ENCODE measurements around the gene COL4A5.

COL4A5 gene

GRCh38 chrX:108582151-108582550, 142.5 kb downstream of the COL4A5 start:
- H3K18ac ChIP-seq (ENCODE audit: low read length), result no peak overlapping the region
- H3K9ac ChIP-seq (ENCODE audit: low read depth, low read length, poor library complexity), result no peak overlapping the region
- no peak overlapping the region for H2AK5ac ChIP-seq (ENCODE audit: low read depth, low read length)
- H3K4ac ChIP-seq (ENCODE audit: low read length), result no peak overlapping the region
- no peak overlapping the region for H3K4me2 ChIP-seq (ENCODE audit: insufficient read depth, low read length, poor library complexity, severe bottlenecking)
- H2AFZ ChIP-seq (ENCODE audit: low read length), result no peak overlapping the region
- H3K4me1 ChIP-seq (ENCODE audit: control insufficient read depth in 2 of 2, insufficient read depth in 1 of 2, low read depth in 1 of 2, low read length in 2 of 2), result no peaks in the 10 kb centered on the region
- H3K9me3 ChIP-seq (replicated peaks in 1 of 2; ENCODE audit: control insufficient read depth in 2 of 2, insufficient read depth in 1 of 2, low read depth in 1 of 2, low read length in 2 of 2), result no peaks in the 10 kb centered on the region
- no peak for DNase-seq (ENCODE audit: low spot score)
- H2BK120ac ChIP-seq (ENCODE audit: low read depth, low read length), result no peak overlapping the region
- peaks cover 0 to 47% of the 10 kb centered on the region in 2 donors for H3K36me3 ChIP-seq (replicated peaks in 1 of 2; ENCODE audit: control insufficient read depth in 2 of 2, insufficient read depth in 2 of 2, low read length in 2 of 2)
- no peak overlapping the region for H2BK5ac ChIP-seq (ENCODE audit: low read length)
- H3K4me3 ChIP-seq (ENCODE audit: low read length in 2 of 2), result no peak overlapping the region
- no peaks in the 10 kb centered on the region for H3K27me3 ChIP-seq (ENCODE audit: control insufficient read depth in 3 of 3, insufficient read depth in 3 of 3, low read depth in 1 of 3, low read length in 3 of 3)
- H3K14ac ChIP-seq (ENCODE audit: low read length), result no peak overlapping the region
- no peak overlapping the region for H4K8ac ChIP-seq (ENCODE audit: low read depth, low read length)
- WGBS, 2 donors (ENCODE audit: extremely low coverage in 2 of 2, insufficient read length in 2 of 2, insufficient replicate concordance in 1 of 2), result no CpG with 5 or more reads among the region's 1 CpG
- no peak overlapping the region for H2BK15ac ChIP-seq (ENCODE audit: low read length)
- no peak overlapping the region for H3K27ac ChIP-seq (replicated peaks; ENCODE audit: low read length)
- no peaks in the 10 kb centered on the region for H3K79me1 ChIP-seq (ENCODE audit: low read depth, low read length)
- no peak overlapping the region for H4K91ac ChIP-seq (ENCODE audit: low read depth, low read length, poor library complexity)
- no peak overlapping the region for H3K23ac ChIP-seq (ENCODE audit: low read depth, low read length, poor library complexity)
- no peak overlapping the region for H2BK12ac ChIP-seq (ENCODE audit: low read length)

GRCh38 chrX:108584617-108585211, 145.1 kb downstream of the COL4A5 start:
- no peak overlapping the region for H2AFZ ChIP-seq (ENCODE audit: low read length)
- no peak overlapping the region for H3K4ac ChIP-seq (ENCODE audit: low read length)
- H2BK5ac ChIP-seq (ENCODE audit: low read length), result no peak overlapping the region
- no CpG with 5 or more reads among the region's 2 CpGs for WGBS, 2 donors (ENCODE audit: extremely low coverage in 2 of 2, insufficient read length in 2 of 2, insufficient replicate concordance in 1 of 2)
- no peak overlapping the region for H2BK120ac ChIP-seq (ENCODE audit: low read depth, low read length)
- no peak overlapping the region for H3K27ac ChIP-seq (replicated peaks; ENCODE audit: low read length)
- H4K91ac ChIP-seq (ENCODE audit: low read depth, low read length, poor library complexity), result no peak overlapping the region
- H3K27me3 ChIP-seq (ENCODE audit: control insufficient read depth in 3 of 3, insufficient read depth in 3 of 3, low read depth in 1 of 3, low read length in 3 of 3), result no peaks in the 10 kb centered on the region
- no peak overlapping the region for H3K9ac ChIP-seq (ENCODE audit: low read depth, low read length, poor library complexity)
- no peak overlapping the region for H2BK12ac ChIP-seq (ENCODE audit: low read length)
- H2AK5ac ChIP-seq (ENCODE audit: low read depth, low read length), result no peak overlapping the region
- H3K4me2 ChIP-seq (ENCODE audit: insufficient read depth, low read length, poor library complexity, severe bottlenecking), result no peak overlapping the region
- no peak overlapping the region for H3K4me3 ChIP-seq (ENCODE audit: low read length in 2 of 2)
- H3K79me1 ChIP-seq (ENCODE audit: low read depth, low read length), result no peaks in the 10 kb centered on the region
- no peak overlapping the region for H3K14ac ChIP-seq (ENCODE audit: low read length)
- no peaks in the 10 kb centered on the region for H3K4me1 ChIP-seq (ENCODE audit: control insufficient read depth in 2 of 2, insufficient read depth in 1 of 2, low read depth in 1 of 2, low read length in 2 of 2)
- H3K9me3 ChIP-seq (replicated peaks in 1 of 2; ENCODE audit: control insufficient read depth in 2 of 2, insufficient read depth in 1 of 2, low read depth in 1 of 2, low read length in 2 of 2), result no peaks in the 10 kb centered on the region
- H3K18ac ChIP-seq (ENCODE audit: low read length), result no peak overlapping the region
- no peak overlapping the region for H4K8ac ChIP-seq (ENCODE audit: low read depth, low read length)
- H2BK15ac ChIP-seq (ENCODE audit: low read length), result no peak overlapping the region
- peaks cover 0 to 36% of the 10 kb centered on the region in 2 donors for H3K36me3 ChIP-seq (replicated peaks in 1 of 2; ENCODE audit: control insufficient read depth in 2 of 2, insufficient read depth in 2 of 2, low read length in 2 of 2)
- no peak overlapping the region for H3K23ac ChIP-seq (ENCODE audit: low read depth, low read length, poor library complexity)
- peak; percentile 1 for DNase-seq (ENCODE audit: low spot score)

GRCh38 chrX:108590496-108590895, 150.9 kb downstream of the COL4A5 start:
- Histone ChIP-seq H3K4me3 (ENCODE audit: low read length in 2 of 2) (no peak overlapping the region), H3K9ac (ENCODE audit: low read depth, low read length, poor library complexity) (no peak overlapping the region), H2AK5ac (ENCODE audit: low read depth, low read length) (no peak overlapping the region), H3K18ac (ENCODE audit: low read length) (no peak overlapping the region), H2BK15ac (ENCODE audit: low read length) (no peak overlapping the region), H3K14ac (ENCODE audit: low read length) (no peak overlapping the region), H3K27me3 (ENCODE audit: control insufficient read depth in 3 of 3, insufficient read depth in 3 of 3, low read depth in 1 of 3, low read length in 3 of 3) (no peaks in the 10 kb centered on the region), H3K23ac (ENCODE audit: low read depth, low read length, poor library complexity) (no peak overlapping the region), H4K91ac (ENCODE audit: low read depth, low read length, poor library complexity) (no peak overlapping the region), H3K4ac (ENCODE audit: low read length) (no peak overlapping the region), H4K8ac (ENCODE audit: low read depth, low read length) (no peak overlapping the region), H2AFZ (ENCODE audit: low read length) (no peak overlapping the region), H3K36me3 (replicated peaks in 1 of 2; ENCODE audit: control insufficient read depth in 2 of 2, insufficient read depth in 2 of 2, low read length in 2 of 2) (peaks cover 0 to 46% of the 10 kb centered on the region in 2 donors), H2BK5ac (ENCODE audit: low read length) (no peak overlapping the region), H3K4me2 (ENCODE audit: insufficient read depth, low read length, poor library complexity, severe bottlenecking) (no peak overlapping the region), H3K9me3 (replicated peaks in 1 of 2; ENCODE audit: control insufficient read depth in 2 of 2, insufficient read depth in 1 of 2, low read depth in 1 of 2, low read length in 2 of 2) (no peaks in the 10 kb centered on the region), H3K4me1 (ENCODE audit: control insufficient read depth in 2 of 2, insufficient read depth in 1 of 2, low read depth in 1 of 2, low read length in 2 of 2) (no peaks in the 10 kb centered on the region), H2BK120ac (ENCODE audit: low read depth, low read length) (no peak overlapping the region), H2BK12ac (ENCODE audit: low read length) (no peak overlapping the region), H3K79me1 (ENCODE audit: low read depth, low read length) (no peaks in the 10 kb centered on the region), H3K27ac (replicated peaks; ENCODE audit: low read length) (no peak overlapping the region)
- no peak for DNase-seq (ENCODE audit: low spot score)
- 100% methylated on average over 1 of the region's 3 CpGs; no CpG with 5 or more reads in 1 of the 2 donors for WGBS, 2 donors (ENCODE audit: extremely low coverage in 2 of 2, insufficient read length in 2 of 2, insufficient replicate concordance in 1 of 2)

GRCh38 chrX:108601276-108601675, 161.6 kb downstream of the COL4A5 start:
- no peak overlapping the region for H2BK120ac ChIP-seq (ENCODE audit: low read depth, low read length)
- WGBS, 2 donors (ENCODE audit: extremely low coverage in 2 of 2, insufficient read length in 2 of 2, insufficient replicate concordance in 1 of 2), result no CpG with 5 or more reads among the region's 4 CpGs
- H2BK15ac ChIP-seq (ENCODE audit: low read length), result no peak overlapping the region

More at GRCh38 chrX:108601276-108601675, 161.6 kb downstream of the COL4A5 start:
- H3K9me3 ChIP-seq (replicated peaks in 1 of 2; ENCODE audit: control insufficient read depth in 2 of 2, insufficient read depth in 1 of 2, low read depth in 1 of 2, low read length in 2 of 2), result peaks cover 0 to 14% of the 10 kb centered on the region in 2 donors
- H4K91ac ChIP-seq (ENCODE audit: low read depth, low read length, poor library complexity), result no peak overlapping the region
- H3K14ac ChIP-seq (ENCODE audit: low read length), result no peak overlapping the region
- no peak overlapping the region for H4K8ac ChIP-seq (ENCODE audit: low read depth, low read length)
- H3K27ac ChIP-seq (replicated peaks; ENCODE audit: low read length), result no peak overlapping the region
- no peak overlapping the region for H2BK5ac ChIP-seq (ENCODE audit: low read length)
- H3K9ac ChIP-seq (ENCODE audit: low read depth, low read length, poor library complexity), result no peak overlapping the region
- no peaks in the 10 kb centered on the region for H3K27me3 ChIP-seq (ENCODE audit: control insufficient read depth in 3 of 3, insufficient read depth in 3 of 3, low read depth in 1 of 3, low read length in 3 of 3)
- no peak overlapping the region for H3K4me2 ChIP-seq (ENCODE audit: insufficient read depth, low read length, poor library complexity, severe bottlenecking)
- DNase-seq (ENCODE audit: low spot score), result no peak
- H3K23ac ChIP-seq (ENCODE audit: low read depth, low read length, poor library complexity), result no peak overlapping the region
- no peak overlapping the region for H3K4ac ChIP-seq (ENCODE audit: low read length)
- H3K4me1 ChIP-seq (ENCODE audit: control insufficient read depth in 2 of 2, insufficient read depth in 1 of 2, low read depth in 1 of 2, low read length in 2 of 2), result no peaks in the 10 kb centered on the region
- peaks cover 4 to 55% of the 10 kb centered on the region in 2 donors for H3K36me3 ChIP-seq (replicated peaks in 1 of 2; ENCODE audit: control insufficient read depth in 2 of 2, insufficient read depth in 2 of 2, low read length in 2 of 2)
- no peak overlapping the region for H3K4me3 ChIP-seq (ENCODE audit: low read length in 2 of 2)
- H3K79me1 ChIP-seq (ENCODE audit: low read depth, low read length), result no peaks in the 10 kb centered on the region
- no peak overlapping the region for H2AFZ ChIP-seq (ENCODE audit: low read length)
- H3K18ac ChIP-seq (ENCODE audit: low read length), result no peak overlapping the region
- H2BK12ac ChIP-seq (ENCODE audit: low read length), result no peak overlapping the region
- no peak overlapping the region for H2AK5ac ChIP-seq (ENCODE audit: low read depth, low read length)
